HG02759 (cell line): ENCODE measurements around the gene MIEN1.
"Not testable (repeated sequence)": the region's sequence is repeated elsewhere in the genome, so short reads cannot be mapped to it uniquely, and the experiment has no call there.

Source experiments
- ATAC-seq: cut with Tn5 transposase; IDR thresholded peaks from one replicate; pipeline ENCODE4 v1.9.1; 2021; ENCODE audit warnings: mild to moderate bottlenecking, moderate library complexity; ENCODE audit not compliant: unreplicated experiment

MIEN1 gene, protein sequence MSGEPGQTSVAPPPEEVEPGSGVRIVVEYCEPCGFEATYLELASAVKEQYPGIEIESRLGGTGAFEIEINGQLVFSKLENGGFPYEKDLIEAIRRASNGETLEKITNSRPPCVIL

GRCh38 chr17:39730095-39730921 is at the start of gene MIEN1:
Gene MIEN1 (minus strand): TSS chr17:39730532. CDS start chr17:39730495, 37 bp downstream.
- ATAC-seq, result peak; percentile 90

GRCh38 chr17:39777534-39778365 is 47.4 kb upstream of the MIEN1 start:
- ATAC-seq, result peak; percentile 36

- no peak for ATAC-seq
Observed at GRCh38 chr17:39776252-39776651, 45.9 kb upstream of the MIEN1 start.

DNA sequence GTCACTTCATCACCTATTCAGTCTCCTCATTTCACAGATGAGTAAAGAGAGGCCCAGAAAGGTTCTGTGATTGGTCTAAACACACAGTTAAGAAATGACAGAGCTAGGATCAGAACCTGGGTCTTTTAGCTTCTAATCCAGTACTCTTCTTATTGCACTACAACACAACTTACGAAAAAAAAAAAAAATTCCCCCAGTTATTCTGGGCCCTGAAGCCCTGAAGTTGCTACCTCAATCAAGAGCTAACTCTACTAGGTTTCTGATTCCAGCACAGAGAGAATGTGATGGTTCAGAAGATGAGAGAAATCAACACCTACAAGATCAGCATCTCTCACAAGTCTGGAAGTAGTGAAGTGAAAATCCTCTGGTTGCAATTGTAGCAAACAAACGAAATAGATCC is 44.7 kb upstream of the MIEN1 start:
- ATAC-seq, result no peak

DNA sequence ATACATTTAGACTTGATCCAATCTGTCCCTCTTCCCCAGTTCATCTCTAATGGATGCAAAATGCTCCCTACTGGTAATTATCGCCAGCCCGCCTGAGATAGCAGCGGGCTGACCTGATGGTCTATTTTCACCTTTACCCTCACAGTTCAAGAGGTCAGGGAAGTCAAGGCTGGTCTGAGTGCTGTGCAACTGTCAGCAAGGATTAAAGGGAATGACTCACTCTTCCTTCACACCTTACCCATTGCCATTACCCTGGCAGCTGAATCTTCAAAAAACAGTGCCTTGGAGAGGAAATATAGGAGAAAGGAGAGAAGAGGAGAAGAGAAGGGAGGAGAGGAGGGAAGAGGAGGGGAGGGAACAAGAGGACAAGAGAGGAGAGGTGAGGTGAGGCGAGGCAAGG is 43.7 kb upstream of the MIEN1 start:
- ATAC-seq, result no peak

- ATAC-seq, result no peak
Observed at GRCh38 chr17:39772987-39773934, 42.9 kb upstream of the MIEN1 start.

- ATAC-seq, result no peak
Observed at GRCh38 chr17:39772415-39772814, 42.1 kb upstream of the MIEN1 start.

GRCh38 chr17:39769974-39770587 is 39.7 kb upstream of the MIEN1 start:
- peak; percentile 57 for ATAC-seq

DNA sequence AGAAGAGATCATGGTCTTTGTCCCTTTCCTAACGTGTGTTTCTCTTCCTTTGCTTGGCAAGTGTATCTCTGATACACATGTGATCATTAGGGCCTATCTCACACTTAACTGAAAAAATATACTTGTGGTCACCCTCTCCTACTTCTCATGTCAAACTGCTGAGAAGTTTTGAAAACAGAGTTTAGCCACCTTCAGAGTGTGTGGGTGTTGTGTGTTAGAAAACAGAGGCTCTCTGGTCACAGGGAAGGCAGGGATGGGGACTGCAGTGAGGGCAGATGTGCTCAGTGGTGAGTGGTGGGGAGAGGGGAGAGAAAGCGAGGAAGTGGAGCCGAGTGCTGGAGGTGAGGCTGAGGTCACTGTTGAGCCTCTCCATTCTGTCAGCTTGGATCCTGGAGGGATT is 36.8 kb upstream of the MIEN1 start:
- ATAC-seq, result no peak

GRCh38 chr17:39765766-39766165 is 35.4 kb upstream of the MIEN1 start:
- ATAC-seq, result no peak

GRCh38 chr17:39765175-39765574 is 34.8 kb upstream of the MIEN1 start:
- no peak for ATAC-seq

DNA sequence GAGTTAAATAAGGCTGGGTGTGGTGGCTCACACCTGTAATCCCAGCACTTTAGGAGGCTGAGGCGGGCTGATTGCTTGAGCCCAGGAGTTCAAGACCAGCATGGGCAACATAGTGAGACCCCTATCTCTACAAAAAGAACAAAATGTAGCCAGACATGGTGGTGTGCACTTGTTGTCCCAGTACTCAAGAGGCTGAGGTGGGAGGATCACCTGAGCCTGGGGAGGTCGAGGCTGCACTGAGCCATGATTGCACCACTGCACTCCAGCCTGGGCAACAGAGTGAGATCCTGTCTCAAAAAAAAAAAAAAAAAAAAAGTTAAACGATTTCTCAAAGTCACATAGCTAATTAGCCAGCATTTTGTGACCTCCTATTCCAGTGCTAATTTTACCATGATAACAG is 33.8 kb upstream of the MIEN1 start:
- ATAC-seq, result not testable (repeated sequence)

DNA sequence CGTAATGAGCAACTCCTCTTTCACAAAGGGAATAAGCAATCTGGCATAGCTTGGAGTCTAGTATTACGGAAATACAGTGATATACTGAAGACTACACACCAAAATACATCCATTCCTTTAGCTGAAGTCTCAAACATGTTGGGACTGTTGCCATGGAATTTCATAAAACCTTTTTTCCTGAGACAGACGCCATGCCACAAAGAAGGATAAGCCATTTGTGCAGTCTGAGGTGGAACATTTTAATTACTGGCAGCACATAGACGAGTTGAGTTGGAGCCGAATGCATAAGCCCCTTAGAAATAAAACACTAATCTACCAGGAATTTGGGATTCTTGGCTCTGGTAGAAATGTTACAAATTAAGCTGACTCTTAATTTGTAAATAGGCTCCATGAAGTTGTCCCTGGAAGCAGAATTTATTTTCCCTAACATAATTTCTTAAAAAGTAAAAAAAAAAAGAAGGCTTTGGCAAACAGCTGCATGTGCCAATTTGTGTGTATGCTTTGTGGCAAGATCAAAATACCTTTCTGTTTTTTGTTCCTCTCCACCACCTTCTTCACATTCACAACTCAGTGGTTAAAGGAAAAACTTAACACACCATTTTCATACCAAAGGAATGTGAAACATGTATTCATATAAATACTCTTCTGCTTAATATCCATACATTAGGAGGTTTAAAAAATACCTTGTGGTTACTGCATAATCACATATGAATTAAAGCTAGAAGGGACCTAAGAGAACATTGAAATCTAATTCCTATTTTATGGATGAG is 32.9 kb upstream of the MIEN1 start:
- ATAC-seq, result no peak

GRCh38 chr17:39761861-39762496 is 31.6 kb upstream of the MIEN1 start:
- ATAC-seq, result no peak

GRCh38 chr17:39759204-39759603 is 28.9 kb upstream of the MIEN1 start:
- ATAC-seq, result no peak

- ATAC-seq, result no peak
Observed at GRCh38 chr17:39757931-39758873, 27.9 kb upstream of the MIEN1 start.

DNA sequence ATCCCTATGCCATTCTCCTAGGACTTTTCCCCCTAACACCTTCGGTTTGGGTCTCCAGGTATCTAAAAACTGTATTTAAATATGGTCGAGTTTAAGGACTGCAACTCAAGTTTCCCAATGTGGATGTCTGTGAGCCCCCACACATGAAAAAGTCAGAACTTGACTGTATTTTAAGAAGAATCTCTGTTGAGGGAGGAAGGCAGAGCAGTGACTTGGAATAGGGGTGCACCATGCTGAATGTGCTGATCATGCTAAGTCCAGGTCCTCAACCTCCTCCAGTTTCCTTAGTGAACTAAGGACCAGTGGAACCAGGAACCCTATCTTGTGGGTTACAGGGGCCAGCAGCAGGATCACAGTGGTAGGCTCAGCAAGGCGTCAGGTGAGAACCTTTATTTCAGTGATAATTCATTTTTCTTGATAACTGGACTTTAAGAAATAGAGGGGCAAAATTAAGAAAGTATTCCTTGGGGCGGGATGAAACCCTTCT is 26.9 kb upstream of the MIEN1 start:
- ATAC-seq, result no peak
